Stimulated activated CD8-positive, alpha-beta memory T cell treated with anti-CD3 and anti-CD28 coated beads, Interleukin-15, amount 100 ng/mL, for 24 hours (primary cell): ENCODE measurements around the gene CDH4.

Experiments
- DNase-seq: peaks from one replicate; pipeline ENCODE4 v3.0.0-alpha.2; 2020; ENCODE audit warnings: low read depth

CDH4 gene

GRCh38 chr20:61559706-61560315, 307.8 kb downstream of the CDH4 start:
- no peak for DNase-seq

GRCh38 chr20:61560361-61560853, 308.3 kb downstream of the CDH4 start:
- DNase-seq: no peak

DNA sequence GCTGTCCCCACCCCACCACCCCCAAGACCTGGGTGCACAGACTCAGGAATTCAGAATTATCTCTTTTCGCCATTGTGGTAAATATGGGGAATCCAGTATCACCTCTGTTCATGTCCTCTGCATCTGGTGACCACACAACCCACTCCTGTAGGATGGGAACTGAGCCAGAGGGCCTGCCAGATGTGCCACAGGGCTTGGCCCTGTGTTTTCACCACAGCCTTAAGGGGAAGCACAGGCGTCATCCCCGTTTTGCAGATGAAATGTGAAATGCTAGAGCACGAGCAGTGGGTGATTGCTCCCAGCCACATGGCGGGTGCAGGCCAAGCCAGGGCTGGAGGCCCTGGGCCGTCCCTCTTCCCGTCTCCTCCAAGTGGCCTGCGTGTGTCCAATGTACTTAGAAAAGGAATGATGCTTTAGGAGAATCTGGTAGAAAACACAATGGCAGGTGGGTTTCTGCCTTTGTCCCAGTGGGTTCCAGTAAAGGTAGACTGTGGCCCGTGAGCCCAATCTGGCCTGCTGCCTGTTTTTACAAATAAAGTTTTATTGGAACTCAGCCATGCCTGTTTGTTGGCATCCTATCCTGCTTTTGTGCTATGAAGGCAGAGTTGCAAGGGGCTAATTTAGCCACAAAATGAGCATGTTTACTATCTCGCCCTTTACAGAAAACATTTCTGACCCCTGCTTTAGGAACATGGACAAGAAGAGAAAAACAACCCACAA, 309.2 kb downstream of the CDH4 start:
- no peak for DNase-seq

DNA sequence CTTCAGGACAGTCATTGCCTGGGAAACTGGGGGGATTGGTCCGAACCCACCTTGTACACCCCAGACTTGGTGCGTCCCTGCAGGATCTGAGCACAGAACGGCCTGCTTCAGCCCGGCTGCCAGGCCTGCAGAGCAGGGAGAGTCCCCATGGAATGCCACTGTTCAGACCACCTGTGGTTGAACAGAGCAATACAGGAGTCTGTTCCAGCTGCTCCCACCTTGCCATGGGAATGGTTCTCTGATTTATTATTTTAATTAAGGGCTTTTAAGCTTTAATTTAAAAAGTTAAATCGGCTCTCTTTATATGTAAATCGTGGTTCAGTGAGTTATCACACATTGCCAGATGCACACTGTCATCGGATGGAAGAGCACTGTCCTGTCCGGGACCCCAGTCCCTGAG, 310.4 kb downstream of the CDH4 start:
- DNase-seq: no peak

GRCh38 chr20:61562897-61563504, 310.9 kb downstream of the CDH4 start:
- DNase-seq: no peak

DNA sequence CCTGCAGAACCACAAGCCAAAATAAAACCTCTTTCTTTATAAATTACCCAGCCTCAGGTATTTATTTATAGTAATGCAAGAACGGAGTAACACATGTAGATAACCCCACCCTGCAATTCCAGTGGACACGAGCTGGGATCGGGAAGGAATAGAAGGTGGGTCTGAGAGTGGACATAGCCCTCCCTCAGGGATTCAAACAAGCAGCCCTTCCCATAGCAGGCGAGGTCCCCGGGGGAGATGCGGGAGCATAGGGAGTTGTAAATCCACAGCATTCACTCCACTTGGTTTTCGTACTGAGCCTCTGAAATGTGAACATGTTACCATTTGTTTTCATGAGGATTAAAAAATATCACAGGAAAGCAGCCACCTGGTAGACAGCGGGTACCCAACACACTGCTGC, 312.6 kb downstream of the CDH4 start:
- DNase-seq: no peak

- no peak for DNase-seq
Observed at GRCh38 chr20:61565791-61566190, 313.7 kb downstream of the CDH4 start.

DNA sequence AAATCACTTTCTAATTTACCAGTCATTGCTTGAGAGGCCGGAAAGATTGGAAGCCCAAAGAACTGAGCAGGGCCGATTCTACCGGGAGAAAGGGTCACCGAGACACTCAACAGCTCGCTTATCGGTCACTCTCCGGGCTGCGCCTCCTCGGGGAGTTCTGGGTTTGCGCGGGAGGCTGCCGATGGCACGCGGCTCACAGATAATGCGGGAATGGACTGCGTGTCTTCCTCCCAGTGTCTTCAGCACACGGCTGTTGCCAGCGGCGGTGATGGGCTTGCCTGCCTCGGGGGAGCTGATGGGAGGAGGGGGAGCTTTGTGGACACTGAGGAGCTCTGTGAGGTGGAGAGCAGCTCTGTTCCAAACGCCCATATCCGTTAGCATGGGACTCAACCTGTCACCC, 314.6 kb downstream of the CDH4 start:
- no peak for DNase-seq

GRCh38 chr20:61567204-61567603, 315.1 kb downstream of the CDH4 start:
- DNase-seq: no peak

DNA sequence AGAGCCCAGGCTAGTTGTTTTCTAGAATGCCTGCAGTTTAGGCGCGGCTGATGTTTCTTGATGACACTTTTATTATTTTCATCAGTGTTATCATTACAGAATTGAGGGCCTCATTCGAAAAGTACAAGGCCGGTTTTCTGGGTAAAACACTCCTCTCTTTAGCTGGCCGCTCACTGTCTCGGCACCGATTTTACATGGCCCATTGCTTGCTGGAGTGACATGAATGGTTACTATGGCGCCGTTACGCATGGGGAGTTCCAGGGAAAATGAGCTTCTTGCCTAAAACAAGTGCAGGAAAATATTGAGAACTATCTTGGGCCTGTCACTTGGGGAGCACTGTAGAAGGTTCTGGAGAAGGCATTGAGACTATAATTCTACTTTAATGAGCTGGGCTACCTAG, 317.8 kb downstream of the CDH4 start:
- no peak for DNase-seq

GRCh38 chr20:61570646-61571195, 318.7 kb downstream of the CDH4 start:
- DNase-seq: no peak

- DNase-seq: no peak
Observed at GRCh38 chr20:61571221-61571620, 319.2 kb downstream of the CDH4 start.

- no peak for DNase-seq
Observed at GRCh38 chr20:61571916-61572711, 320.1 kb downstream of the CDH4 start.

DNA sequence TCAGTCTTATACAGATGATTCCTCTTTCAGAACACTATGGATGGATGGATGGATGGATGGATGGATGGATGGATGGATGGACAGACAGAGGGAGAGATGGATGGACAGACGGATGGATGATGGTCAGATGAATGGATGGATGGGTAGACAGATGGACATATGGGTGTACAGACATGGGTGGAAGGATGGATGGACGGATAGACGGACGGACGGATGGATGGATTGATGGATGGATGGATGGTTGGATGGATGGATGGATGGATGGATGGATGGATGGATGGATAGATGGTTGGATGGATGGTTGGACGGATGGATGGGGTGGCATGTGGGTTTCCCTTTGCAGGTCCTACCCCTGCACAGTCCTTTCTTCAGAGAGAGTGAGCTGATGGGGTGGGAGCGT, 320.7 kb downstream of the CDH4 start:
- no peak for DNase-seq

- DNase-seq: no peak
Observed at GRCh38 chr20:61573415-61574305, 321.6 kb downstream of the CDH4 start.

DNA sequence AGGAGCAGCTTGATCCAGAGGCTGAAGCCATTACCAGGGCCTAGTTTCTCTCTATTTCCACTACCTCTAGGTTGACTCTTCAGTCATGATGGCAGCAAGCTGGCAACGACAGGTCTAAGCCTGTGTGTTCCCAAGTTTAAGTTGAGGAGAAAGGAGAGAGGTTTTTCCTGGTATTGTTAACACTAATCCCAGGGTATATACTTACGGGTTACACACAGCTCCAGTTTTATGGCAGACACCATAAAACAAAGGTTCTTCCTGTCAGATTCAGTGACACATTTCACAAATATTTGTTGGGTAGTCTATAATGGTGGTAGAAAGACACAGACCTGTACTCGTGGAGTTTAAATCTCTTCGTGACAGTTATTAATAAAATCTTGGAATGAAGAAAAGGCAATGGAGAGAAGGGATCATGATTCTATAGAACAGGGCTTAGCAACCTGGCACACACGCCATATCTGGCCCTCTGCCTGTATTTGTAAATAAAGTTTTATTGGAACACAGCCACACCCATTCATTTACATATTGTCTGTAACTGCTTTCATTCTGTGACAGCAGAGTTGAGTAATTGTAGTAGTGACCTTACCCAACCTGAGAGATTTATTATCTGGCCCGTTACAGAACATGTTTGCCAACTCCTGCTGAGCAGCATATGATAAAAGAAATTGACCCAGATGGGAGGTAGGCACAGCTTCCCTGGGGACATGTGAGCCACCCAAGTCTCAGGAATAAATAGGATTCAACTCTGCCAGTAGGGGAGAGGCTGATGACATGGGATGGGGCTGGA, 323.3 kb downstream of the CDH4 start:
- DNase-seq: no peak

GRCh38 chr20:61576372-61576771, 324.3 kb downstream of the CDH4 start:
- no peak for DNase-seq

DNA sequence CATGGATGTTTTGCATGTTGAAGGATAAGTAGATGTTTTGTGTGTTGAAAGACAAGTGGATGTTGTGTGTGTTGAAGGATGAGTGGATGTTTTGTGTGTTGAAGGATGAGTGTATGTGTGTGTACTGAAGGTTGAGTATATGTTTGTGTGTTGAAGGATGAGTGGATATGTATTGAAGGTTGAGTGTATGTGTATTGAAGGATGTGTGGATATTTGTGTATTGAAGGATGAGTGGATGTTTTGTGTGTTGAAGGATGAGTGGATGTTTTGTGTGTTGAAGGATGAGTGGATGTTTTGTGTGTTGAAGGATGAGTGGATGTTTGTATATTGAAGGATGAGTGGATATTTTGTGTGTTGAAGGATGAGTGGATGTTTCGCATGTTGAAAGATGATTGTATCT, 325.0 kb downstream of the CDH4 start:
- DNase-seq: no peak

GRCh38 chr20:61579908-61580307, 327.8 kb downstream of the CDH4 start:
- DNase-seq: no peak
